Activated T-cell treated with anti-CD3 and anti-CD28 coated beads for 1 hour (primary cell): ENCODE results near the gene PTPN14.

Experiments
- DNase-seq: peaks from one replicate; pipeline ENCODE4 v3.0.0-alpha.2; 2020; ENCODE audit warnings: low read depth

Gene PTPN14

DNA sequence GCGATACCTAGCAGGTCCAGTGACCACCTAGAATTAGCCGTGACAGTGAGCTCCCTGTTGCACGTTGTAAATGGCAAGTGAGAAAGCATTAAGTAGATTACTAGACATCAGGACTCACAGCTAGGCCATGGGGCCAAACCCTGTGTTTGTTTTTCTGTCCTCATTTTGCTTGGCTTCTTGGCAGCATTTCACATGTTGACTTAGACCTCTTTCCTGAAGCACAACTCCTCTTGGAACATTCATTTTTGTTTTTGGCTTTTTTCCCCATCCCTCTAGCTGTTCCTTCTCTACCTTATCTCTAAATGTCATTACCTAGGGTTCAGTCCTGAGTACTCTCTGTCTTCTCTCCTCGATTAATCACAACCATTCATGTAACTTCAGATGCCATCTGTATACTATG is 16.9 kb upstream of the PTPN14 start:
- DNase-seq = no peak

DNA sequence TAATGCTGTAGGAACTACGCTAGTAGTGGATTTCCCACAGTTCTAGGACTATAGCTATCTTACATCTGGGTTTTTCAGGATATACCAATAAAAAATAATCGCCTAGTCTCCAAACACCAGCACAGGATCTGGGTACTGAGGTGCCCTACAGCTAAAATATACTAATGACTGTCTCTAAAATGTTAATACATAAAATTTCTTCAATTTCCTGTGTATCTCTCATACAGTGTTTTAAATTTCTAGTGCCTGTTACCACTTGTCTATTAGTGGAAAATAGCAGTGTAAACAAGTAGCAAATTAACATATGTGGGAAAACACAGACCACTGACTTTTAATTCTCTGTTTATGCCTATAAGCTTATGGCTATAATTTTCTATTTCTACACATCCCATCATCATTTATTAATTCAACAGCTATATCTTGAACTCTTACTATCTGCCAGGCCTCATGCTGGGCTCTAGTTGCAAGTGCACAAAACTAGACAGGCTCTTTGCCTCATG is 16.1 kb upstream of the PTPN14 start:
- DNase-seq = no peak

GRCh38 chr1:214566158-214567104 is 15.0 kb upstream of the PTPN14 start:
- no peak for DNase-seq

DNA sequence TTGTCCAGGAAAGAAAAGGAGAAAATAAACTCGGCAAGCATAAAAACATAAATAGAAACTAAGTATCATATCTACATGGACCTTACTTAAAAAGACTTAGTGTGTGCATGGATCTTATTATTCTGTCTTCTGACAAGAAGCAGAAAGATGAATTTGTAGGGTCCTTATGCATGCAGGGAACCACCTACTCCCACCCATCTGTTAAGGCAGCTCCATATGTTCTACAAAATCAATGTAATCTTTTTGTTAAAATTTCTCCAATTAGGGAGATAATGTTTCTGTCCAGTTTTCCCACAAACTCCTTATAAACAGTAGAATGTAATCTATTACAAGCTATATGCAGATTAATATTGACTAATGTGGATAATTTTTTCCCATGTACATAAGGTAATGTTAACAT is 13.9 kb upstream of the PTPN14 start:
- no peak for DNase-seq

DNA sequence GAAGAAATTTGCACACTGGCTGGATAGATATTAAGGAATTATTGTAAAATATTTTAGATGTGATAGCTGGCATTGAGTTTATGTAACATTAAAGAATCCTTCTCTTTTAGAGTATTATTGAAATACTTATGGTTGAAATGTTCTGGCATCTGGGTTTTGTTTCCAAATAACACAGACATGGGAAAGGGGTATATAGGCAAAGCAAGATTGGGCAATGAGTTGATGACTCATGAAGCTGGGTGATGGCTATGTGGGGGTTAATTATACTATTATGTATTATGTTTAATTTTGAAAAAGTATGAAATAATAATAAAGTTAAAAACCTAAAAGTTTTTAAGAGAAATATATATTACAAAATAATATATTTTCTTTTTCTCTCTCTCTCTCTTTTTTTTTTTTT is 12.5 kb upstream of the PTPN14 start:
- no peak for DNase-seq

DNA sequence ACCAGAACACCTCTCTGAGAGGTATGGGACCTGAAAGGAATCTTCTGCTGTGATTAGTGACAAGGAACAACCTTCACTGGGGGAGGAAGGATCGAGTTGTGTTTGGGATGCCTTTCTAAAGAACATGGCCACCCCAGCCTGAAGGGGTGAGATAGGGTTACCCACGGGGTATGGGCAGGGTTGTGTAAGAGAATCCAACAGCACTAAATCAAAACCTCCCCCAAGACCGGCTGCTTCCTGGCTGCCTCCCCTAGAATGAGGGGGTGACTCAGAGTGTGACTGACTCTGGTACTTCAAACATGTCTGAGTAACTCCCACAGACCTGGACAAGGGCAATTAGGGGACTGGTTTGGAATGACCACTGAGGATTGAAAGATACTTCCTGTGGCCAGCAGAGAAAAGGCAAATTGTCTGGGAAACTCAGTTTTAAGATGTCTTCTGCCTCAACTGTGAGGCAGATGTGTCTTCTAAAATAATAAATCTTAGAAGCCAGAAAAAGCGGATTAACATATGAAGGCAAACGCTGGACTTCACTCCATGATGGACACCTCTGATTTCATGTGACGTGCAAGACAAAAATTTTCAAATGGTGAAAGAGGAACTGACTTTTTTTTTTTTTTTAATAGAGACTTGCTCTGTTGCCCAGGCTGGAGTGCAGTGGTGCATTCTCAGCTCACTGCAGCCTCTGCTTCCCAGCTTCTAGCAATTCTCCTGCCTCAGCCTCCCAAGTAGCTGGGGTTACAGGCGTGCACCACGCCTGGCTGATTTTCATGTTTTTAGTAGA is 6.7 kb upstream of the PTPN14 start:
- no peak for DNase-seq

DNA sequence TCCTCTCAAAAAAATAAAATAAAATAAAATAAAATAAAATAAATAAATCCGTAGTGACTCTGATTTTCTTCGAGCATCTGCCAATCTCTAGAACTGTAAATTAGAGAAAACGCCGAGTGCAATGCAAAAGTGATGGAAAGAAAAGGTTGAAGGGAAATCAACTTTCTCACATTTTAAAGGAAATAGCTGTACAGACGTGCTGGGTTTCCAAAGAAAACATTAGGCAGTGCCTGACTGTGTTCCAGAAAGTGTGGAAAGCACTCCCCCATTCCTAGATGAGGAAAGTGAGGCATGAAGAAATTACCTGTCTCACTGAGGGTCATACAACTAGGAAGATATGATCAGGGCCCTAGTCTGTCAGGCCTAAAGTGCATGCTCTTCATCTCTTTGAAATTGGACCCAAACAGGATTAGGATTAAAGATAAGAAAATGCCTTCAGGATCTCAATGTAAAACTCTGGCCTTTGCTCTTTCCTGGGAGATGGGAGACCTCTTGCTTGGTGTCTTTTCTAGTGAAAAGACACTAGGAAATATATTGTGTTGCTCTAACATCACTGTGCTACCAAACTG is 1.8 kb upstream of the PTPN14 start:
- DNase-seq = no peak

GRCh38 chr1:214552174-214552608 is 789 bp upstream of the PTPN14 start:
- DNase-seq = no peak

DNA sequence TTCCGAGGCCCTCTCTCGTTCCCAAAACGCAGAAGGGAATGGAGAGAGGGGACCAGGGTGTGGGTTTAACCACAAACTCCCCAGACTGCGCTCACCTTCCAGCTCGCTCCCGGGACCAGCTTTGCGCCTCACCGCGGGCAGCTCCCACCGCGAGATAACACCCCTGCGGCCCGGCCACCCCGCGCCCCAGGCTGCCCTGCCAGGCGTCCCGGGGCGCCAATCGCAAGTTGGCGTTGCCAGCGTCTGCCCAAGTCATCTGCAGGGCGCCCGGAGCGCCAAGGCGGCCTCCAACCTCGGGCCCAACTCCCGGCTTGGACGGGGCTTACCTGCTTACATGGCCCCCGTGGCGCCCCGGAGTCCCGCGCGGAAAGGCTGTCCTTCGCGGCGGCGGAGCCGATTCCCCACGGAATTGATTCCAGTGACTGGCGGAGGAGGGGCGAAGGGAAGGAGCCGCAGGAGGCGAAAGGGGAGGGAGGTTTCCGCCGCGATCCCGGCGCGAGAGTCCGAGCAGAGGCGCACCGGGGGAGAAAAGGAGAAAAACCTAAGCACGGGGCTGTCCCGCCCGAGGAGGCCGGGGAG is 456 bp downstream of the PTPN14 start:
- DNase-seq = no peak

DNA sequence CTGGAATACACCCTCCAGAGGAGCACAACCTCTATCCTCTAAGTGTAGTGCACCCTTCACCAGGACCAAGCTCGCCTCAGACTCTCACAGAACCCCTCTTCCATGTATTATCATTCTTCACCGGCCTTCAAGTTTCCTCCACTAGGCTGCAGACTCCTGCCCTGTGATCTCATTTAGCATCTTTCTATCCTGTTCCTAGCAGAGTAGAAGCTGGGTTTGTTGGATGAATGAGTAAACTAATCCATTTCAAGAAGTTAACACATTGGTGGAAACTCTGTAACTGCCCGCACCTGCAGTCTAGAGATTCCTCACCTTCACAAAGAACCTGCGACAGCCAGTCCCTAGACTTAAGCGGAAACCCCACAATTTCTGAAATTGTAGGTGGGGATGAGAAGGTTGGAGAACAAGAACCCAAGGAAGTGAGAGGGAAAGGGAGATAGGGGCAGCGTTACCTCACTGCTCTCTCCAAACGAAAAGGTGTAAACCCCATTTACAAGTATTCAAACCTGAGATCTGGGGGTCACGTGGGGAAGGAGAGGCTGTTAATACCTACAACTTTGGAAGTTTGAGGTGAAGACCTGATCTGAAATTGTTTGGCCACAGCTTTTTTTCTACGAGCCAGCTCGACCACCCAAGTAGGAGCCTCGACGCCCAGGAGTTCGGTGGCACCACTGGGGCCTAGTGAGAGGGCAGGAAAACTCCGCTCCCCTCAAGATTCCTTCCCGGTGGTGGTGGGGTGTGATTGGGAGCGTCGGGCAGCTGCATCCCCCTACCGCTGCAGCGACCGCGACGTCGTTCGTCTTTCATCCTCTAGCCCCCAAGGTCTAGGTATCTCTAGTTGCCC is 1.2 kb downstream of the PTPN14 start:
- no peak for DNase-seq

DNA sequence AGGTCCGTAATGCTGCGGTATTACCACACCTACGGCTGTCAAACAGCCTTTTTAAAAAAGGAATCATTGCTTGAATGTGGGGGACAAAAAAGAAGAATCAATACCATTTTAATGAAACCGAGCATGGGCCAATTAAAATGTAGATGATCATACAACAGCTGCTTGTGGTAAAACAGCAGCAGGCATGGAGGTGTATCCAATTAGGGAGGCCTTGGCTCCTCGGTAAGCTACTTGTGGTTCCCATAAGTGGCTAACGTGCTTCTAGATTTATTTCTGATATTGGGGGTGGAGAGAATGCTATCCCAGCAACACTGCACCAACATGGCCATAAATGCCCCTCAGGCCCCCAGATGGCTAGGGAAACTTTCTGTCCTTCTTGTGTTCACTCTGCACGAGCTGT is 1.8 kb downstream of the PTPN14 start:
- no peak for DNase-seq

- DNase-seq = no peak
These were observed 2.4 kb downstream of the PTPN14 start for GRCh38 chr1:214548988-214549387.

DNA sequence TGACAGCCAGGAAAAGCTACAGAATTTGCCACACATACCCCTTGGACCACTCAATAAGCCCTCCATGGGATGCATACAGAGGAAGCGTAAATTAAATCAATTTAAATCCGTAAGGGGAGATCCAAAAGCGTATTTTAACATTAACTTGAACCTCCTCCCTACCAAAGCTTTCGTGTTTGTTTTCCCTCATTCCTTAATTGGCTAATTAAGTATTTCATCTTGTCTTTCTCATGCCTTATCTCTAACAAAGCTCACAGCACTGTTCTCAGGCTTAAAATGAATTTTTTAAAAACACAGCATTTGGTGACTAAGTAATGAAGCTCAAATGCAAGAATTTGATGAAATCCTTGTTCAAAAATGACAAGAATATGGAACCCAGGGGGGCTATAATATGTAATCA is 3.1 kb downstream of the PTPN14 start:
- no peak for DNase-seq

DNA sequence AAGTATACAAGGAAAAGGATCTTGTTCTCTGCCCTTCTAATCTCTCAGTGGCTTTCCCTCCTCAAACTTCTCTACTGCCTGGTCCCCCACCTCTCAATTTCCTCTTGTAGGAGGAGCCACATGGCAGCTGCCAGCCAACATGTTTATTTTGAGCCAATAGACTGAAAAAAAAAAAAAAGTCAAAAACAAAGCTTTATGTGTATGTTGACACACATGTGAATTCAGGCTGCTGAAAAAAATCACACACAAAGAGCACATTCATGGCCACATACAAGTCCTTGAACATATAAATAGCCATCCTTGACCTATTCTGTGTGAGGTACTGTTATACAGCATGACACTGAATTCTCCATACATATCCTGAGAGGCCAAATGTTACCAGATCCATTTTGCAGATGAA is 3.7 kb downstream of the PTPN14 start:
- DNase-seq = no peak

GRCh38 chr1:214546886-214547641 is 4.3 kb downstream of the PTPN14 start:
- DNase-seq = no peak

GRCh38 chr1:214546084-214546483 is 5.3 kb downstream of the PTPN14 start:
- no peak for DNase-seq

- no peak for DNase-seq
These were observed 6.1 kb downstream of the PTPN14 start for GRCh38 chr1:214545293-214545692.

DNA sequence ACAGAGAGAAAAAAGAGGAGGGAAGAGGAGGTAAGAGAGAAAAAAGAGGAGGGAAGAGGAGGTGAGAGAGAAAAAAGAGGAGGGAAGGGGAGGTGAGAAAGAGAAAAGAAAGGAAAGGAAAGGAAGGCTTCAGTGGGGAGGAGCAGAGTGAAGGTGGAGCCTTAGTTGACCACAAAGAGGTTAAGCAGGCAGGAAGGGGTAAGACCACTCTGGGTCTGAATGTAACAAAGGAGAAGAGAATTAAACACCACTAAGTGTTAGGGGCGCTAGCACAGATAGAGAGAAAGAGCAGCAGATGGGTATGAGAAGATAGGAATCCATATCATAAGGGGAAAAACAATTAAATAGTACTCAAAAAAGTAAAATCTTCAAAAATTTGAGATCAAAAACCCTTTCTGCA is 6.6 kb downstream of the PTPN14 start:
- DNase-seq = no peak

DNA sequence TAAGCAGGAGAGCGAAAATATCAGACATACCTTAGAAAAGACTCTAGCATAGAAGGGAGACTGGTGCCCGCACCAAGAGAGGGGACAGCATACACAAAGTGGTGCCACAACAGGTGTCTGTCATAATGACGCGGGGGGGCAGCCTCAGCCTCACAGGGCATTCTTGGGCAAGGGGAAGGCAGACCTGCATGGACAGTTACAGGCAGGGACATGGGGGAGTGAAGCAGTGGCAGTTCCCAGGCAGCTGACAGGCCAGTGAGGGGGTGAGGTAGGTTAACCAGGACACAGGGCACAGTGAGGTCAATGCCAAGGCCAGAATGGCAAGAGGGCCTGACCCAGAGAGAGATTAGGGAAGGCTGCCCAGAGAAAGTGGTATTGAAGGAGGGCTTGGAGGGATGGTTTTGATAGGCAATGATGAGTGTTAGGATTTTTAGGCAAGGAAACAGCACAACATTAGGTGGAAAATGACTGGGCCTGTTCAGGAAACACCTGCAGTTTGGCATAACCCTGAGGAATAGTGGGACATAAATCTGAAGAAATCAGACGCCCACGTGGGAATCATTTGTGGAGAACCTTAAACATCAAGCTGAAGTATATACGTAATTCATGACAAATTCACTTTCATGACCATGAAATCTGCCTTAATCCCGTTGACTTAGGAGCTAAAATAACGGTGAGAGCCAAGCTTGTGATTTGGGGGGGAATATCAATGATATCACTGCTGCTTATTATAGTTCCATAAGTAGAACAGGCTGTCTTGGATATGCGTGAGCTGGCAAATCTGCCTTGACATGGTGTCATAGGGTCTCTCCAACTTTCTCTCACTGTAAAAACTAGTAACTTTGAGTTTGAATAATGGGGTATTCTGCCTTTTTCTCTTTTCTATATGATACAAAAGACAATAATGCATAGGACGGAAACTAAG is 8.9 kb downstream of the PTPN14 start:
- no peak for DNase-seq

GRCh38 chr1:214541693-214542092 is 9.7 kb downstream of the PTPN14 start:
- DNase-seq = no peak
